OCI-LY1 (cell line): ENCODE results near the gene RNF40.

Experiments
- H2AFZ ChIP-seq: fragments of 200-600 bp; sonication (generic), shearing (Covaris generic); 2 replicates; pipeline ENCODE4 v1.6.0; 2014; ENCODE audit warnings: antibody characterized with exemption, mild to moderate bottlenecking, low read length
- H3F3A ChIP-seq: fragments of 200-600 bp; sonication (generic), shearing (Covaris generic); 2 replicates; pipeline ENCODE4 v1.6.0; 2014; ENCODE audit warnings: mild to moderate bottlenecking, antibody characterized with exemption, low read length, moderate library complexity; ENCODE audit not compliant: insufficient read depth
- H3K27ac ChIP-seq: fragments of 200-600 bp; sonication (generic); 2 replicates; pipeline ENCODE4 v1.5.1; 2014; ENCODE audit warnings: low read length, mixed run types, mild to moderate bottlenecking, low read depth; ENCODE audit not compliant: poor library complexity, severe bottlenecking
- H3K27me3 ChIP-seq: fragments of 200-600 bp; sonication (generic); 2 replicates; pipeline ENCODE4 v1.6.0; 2014; ENCODE audit warnings: antibody characterized with exemption, mild to moderate bottlenecking, low read length, moderate library complexity; ENCODE audit not compliant: insufficient read depth
- H3K36me3 ChIP-seq: fragments of 200-600 bp; sonication (generic); 2 replicates; pipeline ENCODE4 v1.6.1; 2014; ENCODE audit warnings: mild to moderate bottlenecking, antibody characterized with exemption, low read length, moderate library complexity, mixed read lengths; ENCODE audit not compliant: insufficient read depth
- H3K4me1 ChIP-seq: fragments of 200-600 bp; sonication (generic); 2 replicates; pipeline ENCODE4 v1.5.1; 2014; ENCODE audit warnings: mild to moderate bottlenecking, low read length, moderate library complexity; ENCODE audit not compliant: insufficient read depth, severe bottlenecking
- H3K4me2 ChIP-seq: fragments of 200-600 bp; sonication (generic), shearing (Covaris generic); 2 replicates; pipeline ENCODE4 v1.6.1; 2014; ENCODE audit warnings: low read length
- H3K4me3 ChIP-seq: fragments of 200-600 bp; sonication (generic); 2 replicates; pipeline ENCODE4 v1.5.1; 2014; ENCODE audit warnings: low read length, low read depth, mild to moderate bottlenecking, mixed read lengths; ENCODE audit not compliant: poor library complexity, severe bottlenecking
- H3K79me2 ChIP-seq: fragments of 200-600 bp; shearing (Covaris generic); 2 replicates; pipeline ENCODE4 v1.6.1; 2016; ENCODE audit warnings: mixed run types, low read length, mixed read lengths; ENCODE audit not compliant: insufficient read depth
- H3K9ac ChIP-seq: fragments of 200-600 bp; sonication (generic), shearing (Covaris generic); 2 replicates; pipeline ENCODE4 v1.6.1; 2014; ENCODE audit warnings: mild to moderate bottlenecking, low read length, mixed read lengths
- H3K9me2 ChIP-seq: fragments of 200-600 bp; sonication (generic), shearing (Covaris generic); 2 replicates; pipeline ENCODE4 v1.6.1; 2014; ENCODE audit warnings: low read depth, mild to moderate bottlenecking, low read length, mixed read lengths
- H3K9me3 ChIP-seq: fragments of 200-600 bp; shearing (Covaris generic); 2 replicates; pipeline ENCODE4 v1.6.1; 2014; ENCODE audit warnings: low read length, mixed read lengths
- H4K20me1 ChIP-seq: fragments of 200-600 bp; sonication (generic), shearing (Covaris generic); 2 replicates; pipeline ENCODE4 v1.6.0; 2016; ENCODE audit warnings: mild to moderate bottlenecking, low read length; ENCODE audit not compliant: insufficient read depth
- EZH2 ChIP-seq: fragments of 200-600 bp; sonication (generic), shearing (Covaris generic); IDR thresholded peaks from 2 replicates; pipeline ENCODE4 v1.8.0; 2017; ENCODE audit warnings: borderline replicate concordance, mixed run types, mild to moderate bottlenecking, antibody characterized with exemption, low read length, moderate library complexity, mixed read lengths
- TF ChIP-seq, protein P1 (sequence below): fragments of 200-600 bp; sonication (generic), shearing (Covaris generic); IDR thresholded peaks from 2 replicates; pipeline ENCODE4 v1.5.1; 2017; ENCODE audit warnings: mild to moderate bottlenecking, antibody characterized with exemption, low read length, moderate library complexity, mixed read lengths

Gene RNF40

DNA sequence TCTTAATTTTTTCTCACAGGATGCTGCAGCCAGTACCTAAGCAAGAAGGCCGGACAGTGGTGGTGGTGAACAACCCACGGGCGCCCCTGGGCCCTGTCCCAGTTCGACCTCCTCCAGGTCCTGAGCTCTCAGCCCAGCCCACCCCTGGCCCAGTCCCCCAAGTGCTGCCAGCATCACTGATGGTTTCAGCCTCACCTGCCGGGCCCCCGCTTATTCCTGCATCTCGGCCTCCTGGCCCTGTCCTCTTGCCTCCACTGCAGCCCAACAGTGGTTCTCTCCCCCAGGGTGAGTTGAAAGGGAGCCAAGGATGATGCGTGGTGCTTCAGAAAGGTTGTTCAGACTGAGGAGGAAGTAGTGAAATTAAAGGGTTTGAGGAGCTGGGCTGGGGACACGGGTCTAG lies 41.4 kb upstream of the RNF40 start:
- no peak for TF ChIP-seq EZH2
- TF ChIP-seq, protein P1, sequence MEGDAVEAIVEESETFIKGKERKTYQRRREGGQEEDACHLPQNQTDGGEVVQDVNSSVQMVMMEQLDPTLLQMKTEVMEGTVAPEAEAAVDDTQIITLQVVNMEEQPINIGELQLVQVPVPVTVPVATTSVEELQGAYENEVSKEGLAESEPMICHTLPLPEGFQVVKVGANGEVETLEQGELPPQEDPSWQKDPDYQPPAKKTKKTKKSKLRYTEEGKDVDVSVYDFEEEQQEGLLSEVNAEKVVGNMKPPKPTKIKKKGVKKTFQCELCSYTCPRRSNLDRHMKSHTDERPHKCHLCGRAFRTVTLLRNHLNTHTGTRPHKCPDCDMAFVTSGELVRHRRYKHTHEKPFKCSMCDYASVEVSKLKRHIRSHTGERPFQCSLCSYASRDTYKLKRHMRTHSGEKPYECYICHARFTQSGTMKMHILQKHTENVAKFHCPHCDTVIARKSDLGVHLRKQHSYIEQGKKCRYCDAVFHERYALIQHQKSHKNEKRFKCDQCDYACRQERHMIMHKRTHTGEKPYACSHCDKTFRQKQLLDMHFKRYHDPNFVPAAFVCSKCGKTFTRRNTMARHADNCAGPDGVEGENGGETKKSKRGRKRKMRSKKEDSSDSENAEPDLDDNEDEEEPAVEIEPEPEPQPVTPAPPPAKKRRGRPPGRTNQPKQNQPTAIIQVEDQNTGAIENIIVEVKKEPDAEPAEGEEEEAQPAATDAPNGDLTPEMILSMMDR, result no peak
- Histone ChIP-seq H3K9me3 (no peaks in the 10 kb centered on the region), H2AFZ (no peak overlapping the region), H3K9me2 (no peaks in the 10 kb centered on the region), H3K4me1 (no peaks in the 10 kb centered on the region), H3K27ac (no peak overlapping the region), H3K36me3 (peaks cover 96% of the 10 kb centered on the region), H3F3A (no peaks in the 10 kb centered on the region), H3K27me3 (no peaks in the 10 kb centered on the region), H4K20me1 (no peaks in the 10 kb centered on the region), H3K4me2 (no peak overlapping the region), H3K9ac (no peak overlapping the region), H3K4me3 (no peak overlapping the region), H3K79me2 (peaks cover 2% of the 10 kb centered on the region; the same call in 1 of the 2 replicates)

- H2AFZ ChIP-seq, result no peak overlapping the region
- H3K27ac ChIP-seq, result no peak overlapping the region
- no peaks in the 10 kb centered on the region for H3K9me2 ChIP-seq
- H3K27me3 ChIP-seq, result no peaks in the 10 kb centered on the region
- no peaks in the 10 kb centered on the region for H4K20me1 ChIP-seq
- H3K4me3 ChIP-seq, result no peak overlapping the region
- H3K4me1 ChIP-seq, result no peaks in the 10 kb centered on the region
- no peak overlapping the region for H3K4me2 ChIP-seq
- H3K9me3 ChIP-seq, result no peaks in the 10 kb centered on the region
- H3K36me3 ChIP-seq, result peaks cover 96% of the 10 kb centered on the region
- H3F3A ChIP-seq, result no peaks in the 10 kb centered on the region
- H3K9ac ChIP-seq, result no peak overlapping the region
- TF ChIP-seq, protein P1, result no peak
- no peak for TF ChIP-seq EZH2
- peaks cover 2% of the 10 kb centered on the region; the same call in 1 of the 2 replicates for H3K79me2 ChIP-seq
Observed at GRCh38 chr16:30721167-30721566, 41.0 kb upstream of the RNF40 start.

DNA sequence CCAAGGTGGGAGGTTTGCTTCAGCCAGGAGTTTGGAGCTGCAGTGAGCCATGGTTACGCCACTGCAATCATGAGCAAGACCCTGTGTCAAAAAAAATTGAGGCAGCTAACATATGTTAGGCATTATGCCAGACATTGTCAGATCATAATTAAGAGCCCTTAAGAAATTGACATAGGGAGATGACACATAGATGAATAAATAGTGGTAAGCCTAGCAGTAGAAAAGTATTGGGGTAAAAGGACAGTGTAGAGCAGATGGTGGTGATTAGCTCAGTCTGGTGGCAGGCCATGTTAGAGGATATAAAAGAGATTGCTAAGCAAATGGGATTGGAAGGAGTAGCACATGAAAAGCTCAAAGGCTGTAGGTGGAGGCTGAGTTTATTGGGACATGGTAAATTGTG lies 40.5 kb upstream of the RNF40 start:
- H3K79me2 ChIP-seq, result peaks cover 2% of the 10 kb centered on the region; the same call in 1 of the 2 replicates
- no peak overlapping the region for H3K27ac ChIP-seq
- no peak overlapping the region for H3K9ac ChIP-seq

More for the DNA sequence above, 40.5 kb upstream of the RNF40 start:
- H3K4me3 ChIP-seq, result no peak overlapping the region
- peaks cover 95% of the 10 kb centered on the region for H3K36me3 ChIP-seq
- no peaks in the 10 kb centered on the region for H3K9me3 ChIP-seq
- H3F3A ChIP-seq, result no peaks in the 10 kb centered on the region
- no peak overlapping the region for H2AFZ ChIP-seq
- no peaks in the 10 kb centered on the region for H3K4me1 ChIP-seq
- TF ChIP-seq, protein P1, result no peak
- no peak for TF ChIP-seq EZH2
- H4K20me1 ChIP-seq, result no peaks in the 10 kb centered on the region
- H3K9me2 ChIP-seq, result no peaks in the 10 kb centered on the region
- no peak overlapping the region for H3K4me2 ChIP-seq
- no peaks in the 10 kb centered on the region for H3K27me3 ChIP-seq
